ENCODE data around the gene COL17A1.

Gene COL17A1

GRCh38 chr10:104109908-104110662, 24.4 kb upstream of the COL17A1 start:
- no peak overlapping the region for H3K4me2 ChIP-seq (ENCODE audit: low read length)
- no peaks in the 10 kb centered on the region for H3K4me1 ChIP-seq (ENCODE audit: insufficient read depth, low read length, severe bottlenecking)

GRCh38 chr10:104104926-104105325, 19.2 kb upstream of the COL17A1 start:
- Histone ChIP-seq H3K4me1 (ENCODE audit: insufficient read depth, low read length, severe bottlenecking) (no peaks in the 10 kb centered on the region), H3K79me2 (ENCODE audit: insufficient read depth, low read length) (no peaks in the 10 kb centered on the region), H2AFZ (ENCODE audit: low read length) (no peak overlapping the region)

More at GRCh38 chr10:104109908-104110662, 24.4 kb upstream of the COL17A1 start:
- H3K27ac ChIP-seq (ENCODE audit: low read depth, low read length, poor library complexity, severe bottlenecking) = no peak overlapping the region
- H3K27me3 ChIP-seq (ENCODE audit: insufficient read depth, low read length) = no peaks in the 10 kb centered on the region
- no peaks in the 10 kb centered on the region for H3K9me2 ChIP-seq (ENCODE audit: low read depth, low read length)
- TF ChIP-seq CTCF (IDR thresholded peaks at IDR 0.05; ENCODE audit: low read length) (no peak), EZH2 (IDR thresholded peaks at IDR 0.05; ENCODE audit: borderline replicate concordance, low read length) (no peak)
- H4K20me1 ChIP-seq (ENCODE audit: insufficient read depth, low read length) = no peaks in the 10 kb centered on the region
- no peak overlapping the region for H3K9ac ChIP-seq (ENCODE audit: low read length)
- H2AFZ ChIP-seq (ENCODE audit: low read length) = no peak overlapping the region
- no peaks in the 10 kb centered on the region for H3K9me3 ChIP-seq (ENCODE audit: low read length)
- H3F3A ChIP-seq (ENCODE audit: insufficient read depth, low read length) = no peaks in the 10 kb centered on the region
- no peaks in the 10 kb centered on the region for H3K36me3 ChIP-seq (ENCODE audit: insufficient read depth, low read length)
- no peak overlapping the region for H3K4me3 ChIP-seq (ENCODE audit: low read depth, low read length, poor library complexity, severe bottlenecking)
- H3K79me2 ChIP-seq (ENCODE audit: insufficient read depth, low read length) = no peaks in the 10 kb centered on the region

GRCh38 chr10:104104418-104104817, 18.7 kb upstream of the COL17A1 start:
- Histone ChIP-seq H4K20me1 (ENCODE audit: insufficient read depth, low read length) (no peaks in the 10 kb centered on the region), H2AFZ (ENCODE audit: low read length) (no peak overlapping the region), H3K9me3 (ENCODE audit: low read length) (no peaks in the 10 kb centered on the region), H3K4me1 (ENCODE audit: insufficient read depth, low read length, severe bottlenecking) (no peaks in the 10 kb centered on the region), H3K27ac (ENCODE audit: low read depth, low read length, poor library complexity, severe bottlenecking) (no peak overlapping the region), H3K4me2 (ENCODE audit: low read length) (no peak overlapping the region), H3F3A (ENCODE audit: insufficient read depth, low read length) (no peaks in the 10 kb centered on the region), H3K36me3 (ENCODE audit: insufficient read depth, low read length) (no peaks in the 10 kb centered on the region), H3K9ac (ENCODE audit: low read length) (no peak overlapping the region), H3K79me2 (ENCODE audit: insufficient read depth, low read length) (no peaks in the 10 kb centered on the region), H3K4me3 (ENCODE audit: low read depth, low read length, poor library complexity, severe bottlenecking) (no peak overlapping the region), H3K27me3 (ENCODE audit: insufficient read depth, low read length) (no peaks in the 10 kb centered on the region), H3K9me2 (ENCODE audit: low read depth, low read length) (no peaks in the 10 kb centered on the region)
- TF ChIP-seq CTCF (IDR thresholded peaks at IDR 0.05; ENCODE audit: low read length) (no peak), EZH2 (IDR thresholded peaks at IDR 0.05; ENCODE audit: borderline replicate concordance, low read length) (no peak)

More at GRCh38 chr10:104104926-104105325, 19.2 kb upstream of the COL17A1 start:
- Histone ChIP-seq H3K4me2 (ENCODE audit: low read length) (no peak overlapping the region), H3K9me3 (ENCODE audit: low read length) (no peaks in the 10 kb centered on the region), H3K4me3 (ENCODE audit: low read depth, low read length, poor library complexity, severe bottlenecking) (no peak overlapping the region), H3F3A (ENCODE audit: insufficient read depth, low read length) (no peaks in the 10 kb centered on the region), H3K9me2 (ENCODE audit: low read depth, low read length) (no peaks in the 10 kb centered on the region), H4K20me1 (ENCODE audit: insufficient read depth, low read length) (no peaks in the 10 kb centered on the region), H3K27me3 (ENCODE audit: insufficient read depth, low read length) (no peaks in the 10 kb centered on the region), H3K36me3 (ENCODE audit: insufficient read depth, low read length) (no peaks in the 10 kb centered on the region), H3K9ac (ENCODE audit: low read length) (no peak overlapping the region), H3K27ac (ENCODE audit: low read depth, low read length, poor library complexity, severe bottlenecking) (no peak overlapping the region)
- TF ChIP-seq CTCF (IDR thresholded peaks at IDR 0.05; ENCODE audit: low read length) (no peak), EZH2 (IDR thresholded peaks at IDR 0.05; ENCODE audit: borderline replicate concordance, low read length) (no peak)
